ENCODE data around the gene GALNS.
"Not testable (repeated sequence)": the region's sequence is repeated elsewhere in the genome, so short reads cannot be mapped to it uniquely, and the experiment has no call there.

Gene GALNS

GRCh38 chr16:88805340-88805715 is 51.4 kb downstream of the GALNS start:
- DNase-seq (ENCODE audit: low spot score) = no peak

GRCh38 chr16:88804552-88805339 is 52.0 kb downstream of the GALNS start:
- no peak for DNase-seq (ENCODE audit: low spot score)

- no peak for DNase-seq (ENCODE audit: low spot score)
Measured at GRCh38 chr16:88804173-88804551, 52.6 kb downstream of the GALNS start.

GRCh38 chr16:88803264-88803987 is 53.3 kb downstream of the GALNS start, which contains the start of gene CDT1:
CDT1 (plus strand) TSS chr16:88803789; CDS start chr16:88803832, 43 bp downstream.
- peak; percentile 87 for DNase-seq (ENCODE audit: low spot score)

- no peak for DNase-seq (ENCODE audit: low spot score)
Measured at GRCh38 chr16:88800277-88800592, 56.5 kb downstream of the GALNS start.

GRCh38 chr16:88799569-88800276 is 57.0 kb downstream of the GALNS start:
- peak; percentile 68 for DNase-seq (ENCODE audit: low spot score)

DNA sequence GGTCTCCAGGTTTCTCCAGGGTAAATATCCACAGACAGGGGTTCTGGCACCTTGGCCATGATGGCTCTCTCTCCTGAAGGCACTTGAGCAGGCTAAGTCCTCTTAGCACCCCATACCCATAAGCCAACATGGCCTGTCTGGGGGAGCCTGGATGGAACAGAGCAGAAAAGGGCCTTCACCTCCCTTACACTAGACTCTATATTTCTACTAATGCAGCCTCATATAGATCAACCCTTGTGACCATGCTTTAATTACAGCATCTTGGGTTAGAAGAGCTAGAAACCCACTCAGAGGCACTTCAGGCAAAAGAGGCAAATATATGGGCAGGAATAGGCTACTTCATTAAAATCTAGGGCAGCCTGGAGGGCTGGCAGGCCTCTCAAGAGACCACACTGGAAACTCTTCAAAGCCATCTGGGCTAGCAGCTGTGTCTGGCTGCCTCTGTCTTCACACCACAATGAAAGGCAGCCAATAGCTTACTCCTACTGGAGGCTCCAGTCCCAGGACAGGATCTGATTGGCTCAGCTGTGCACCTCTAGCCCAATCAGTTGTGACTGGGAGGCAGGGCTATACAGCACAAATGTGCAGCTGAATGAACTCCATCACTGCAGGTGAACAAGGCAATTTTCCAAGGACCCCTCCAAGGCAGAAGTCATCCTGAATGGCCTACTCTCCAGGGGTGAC is 57.8 kb downstream of the GALNS start:
- DNase-seq (ENCODE audit: low spot score) = no peak

- no peak for DNase-seq (ENCODE audit: low spot score)
Measured at GRCh38 chr16:88798073-88798472, 58.7 kb downstream of the GALNS start.

DNA sequence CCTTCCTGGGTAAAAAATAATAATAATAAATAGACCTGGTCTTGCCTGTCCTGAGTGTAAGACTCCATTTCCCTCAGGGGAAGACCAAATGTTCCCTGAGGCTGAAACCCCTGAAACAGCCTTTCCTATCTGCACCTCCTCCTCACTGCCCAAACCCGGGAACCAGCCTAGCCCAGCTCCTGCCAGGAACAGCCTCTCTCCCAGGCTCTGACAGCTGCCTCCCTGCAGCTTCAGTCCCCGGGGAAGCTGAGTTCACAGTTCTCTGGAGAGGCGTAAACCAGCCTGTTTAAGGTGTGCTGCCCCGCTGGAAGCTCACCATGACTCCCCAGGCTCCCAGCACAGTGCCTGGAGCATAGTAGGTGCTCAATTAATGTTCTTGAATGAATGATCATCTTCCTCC is 60.5 kb downstream of the GALNS start:
- no peak for DNase-seq (ENCODE audit: low spot score)

GRCh38 chr16:88793251-88793954 is 63.3 kb downstream of the GALNS start:
- no peak for DNase-seq (ENCODE audit: low spot score)

DNA sequence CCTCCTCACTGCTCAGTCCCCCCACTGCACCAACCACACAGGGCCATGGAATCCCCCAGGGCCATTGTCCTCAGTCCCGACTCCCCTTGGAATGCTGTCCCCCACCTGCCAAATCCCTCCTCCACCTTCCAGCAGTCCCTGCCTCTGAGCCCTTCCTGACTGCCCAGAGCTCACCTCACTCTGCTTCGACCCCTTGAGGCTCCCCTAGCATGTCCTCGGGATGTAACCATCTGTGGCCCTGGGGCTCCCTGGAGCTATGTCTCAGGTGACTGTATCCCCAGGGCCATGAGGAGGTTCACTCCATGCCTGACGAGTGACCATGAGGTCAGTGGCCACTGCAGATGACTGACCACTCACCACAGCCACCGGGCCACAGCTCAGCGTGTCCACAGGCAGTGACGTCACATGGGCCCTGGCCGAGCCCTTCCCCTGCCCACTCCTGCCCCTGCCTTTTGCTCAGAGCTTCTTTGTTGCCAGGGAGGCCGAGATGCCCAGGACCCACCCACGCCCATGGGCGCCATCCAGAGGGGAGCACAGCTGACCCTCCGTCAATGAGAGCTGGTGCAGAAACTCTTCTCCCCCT is 64.0 kb downstream of the GALNS start:
- DNase-seq (ENCODE audit: low spot score) = no peak

- no peak for DNase-seq (ENCODE audit: low spot score)
Measured at GRCh38 chr16:88792078-88792550, 64.6 kb downstream of the GALNS start.

GRCh38 chr16:88790312-88791211 is 66.2 kb downstream of the GALNS start:
- no peak for DNase-seq (ENCODE audit: low spot score)

DNA sequence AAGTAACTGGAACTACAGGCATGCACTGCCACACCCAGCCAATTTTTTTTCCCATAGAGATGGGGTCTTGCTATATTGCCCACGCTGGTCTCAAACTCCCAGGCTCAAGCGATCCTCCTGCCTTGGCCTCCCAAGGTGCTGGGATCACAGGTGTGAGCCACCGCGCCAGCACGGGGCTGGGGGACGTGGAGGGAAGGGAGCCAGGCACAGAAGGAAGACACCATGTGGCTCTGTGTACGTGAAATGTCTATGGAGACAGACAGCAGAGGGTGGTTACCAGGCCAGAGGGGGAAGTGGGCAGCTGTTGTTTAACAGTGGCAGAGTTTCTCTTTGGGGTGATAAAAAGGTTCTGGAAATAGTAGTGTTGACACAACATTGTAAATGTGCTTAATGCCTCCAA is 67.2 kb downstream of the GALNS start:
- no peak for DNase-seq (ENCODE audit: low spot score)

- not testable (repeated sequence) for DNase-seq (ENCODE audit: low spot score)
Measured at GRCh38 chr16:88788749-88789148, 68.0 kb downstream of the GALNS start.

- DNase-seq (ENCODE audit: low spot score) = no peak
Measured at GRCh38 chr16:88787579-88788314, 69.0 kb downstream of the GALNS start.

- DNase-seq (ENCODE audit: low spot score) = peak; percentile 77
Measured at GRCh38 chr16:88785106-88785924, 71.4 kb downstream of the GALNS start, which contains the start of gene PIEZO1. PIEZO1 (minus strand) TSS chr16:88785220; CDS start chr16:88784964, 256 bp downstream.

DNA sequence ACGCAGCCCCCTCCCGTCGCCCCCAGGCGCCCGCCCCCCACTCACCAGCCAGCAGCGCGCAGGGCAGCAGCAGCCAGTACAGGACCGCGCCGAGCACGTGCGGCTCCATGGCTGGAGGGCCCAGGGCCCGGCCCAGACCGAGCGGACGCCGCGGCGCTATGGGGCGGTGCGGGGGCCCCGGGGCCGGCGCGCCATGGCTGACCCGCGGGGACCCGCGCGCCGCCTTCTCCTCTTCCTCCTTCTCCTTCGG is 72.0 kb downstream of the GALNS start:
- DNase-seq (ENCODE audit: low spot score) = no peak
